HG03139 (cell line): Measurements from ENCODE around the gene ATP2B2.
"Not testable (repeated sequence)": the region's sequence is repeated elsewhere in the genome, so short reads cannot be mapped to it uniquely, and the experiment has no call there.

ENCODE experiments used
- ATAC-seq: cut with Tn5 transposase; IDR thresholded peaks from one replicate; pipeline ENCODE4 v1.9.1; 2021; ENCODE audit not compliant: unreplicated experiment

The ATP2B2 gene

DNA sequence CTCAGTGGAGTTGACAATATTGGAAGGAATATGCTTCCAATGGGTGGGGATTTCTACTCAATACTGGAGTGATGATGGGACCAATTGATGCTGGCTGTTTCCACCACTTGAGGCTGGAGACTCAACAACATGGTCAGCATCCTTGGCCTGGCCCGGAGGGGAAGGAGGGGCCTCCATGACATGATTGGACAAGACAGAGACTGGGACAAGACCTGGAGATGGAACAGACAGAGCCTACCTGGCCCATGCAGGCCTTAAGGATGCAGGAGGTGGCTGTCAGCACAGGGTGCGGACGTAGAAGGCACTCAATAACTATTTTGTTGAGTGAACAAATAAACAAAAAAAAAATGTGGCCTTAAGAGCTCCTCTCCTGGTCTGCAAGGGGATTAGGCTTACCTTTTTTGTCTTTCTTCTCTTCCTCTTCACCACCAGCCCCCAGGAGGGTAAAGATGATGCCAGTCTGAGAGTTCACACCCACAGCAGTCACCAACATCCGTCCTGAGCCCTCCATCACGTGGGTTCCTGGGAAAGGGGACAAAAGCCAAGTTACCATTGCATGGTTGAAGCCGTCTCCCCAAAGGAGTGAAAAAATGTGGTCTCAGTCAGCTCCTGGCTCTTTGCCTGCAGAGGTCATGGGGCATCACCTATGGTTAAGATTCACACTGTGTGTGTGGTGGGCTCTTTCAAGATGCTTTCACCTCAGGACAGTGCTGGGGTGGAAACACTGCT lies 117.3 kb downstream of the ATP2B2 start:
- ATAC-seq = no peak

DNA sequence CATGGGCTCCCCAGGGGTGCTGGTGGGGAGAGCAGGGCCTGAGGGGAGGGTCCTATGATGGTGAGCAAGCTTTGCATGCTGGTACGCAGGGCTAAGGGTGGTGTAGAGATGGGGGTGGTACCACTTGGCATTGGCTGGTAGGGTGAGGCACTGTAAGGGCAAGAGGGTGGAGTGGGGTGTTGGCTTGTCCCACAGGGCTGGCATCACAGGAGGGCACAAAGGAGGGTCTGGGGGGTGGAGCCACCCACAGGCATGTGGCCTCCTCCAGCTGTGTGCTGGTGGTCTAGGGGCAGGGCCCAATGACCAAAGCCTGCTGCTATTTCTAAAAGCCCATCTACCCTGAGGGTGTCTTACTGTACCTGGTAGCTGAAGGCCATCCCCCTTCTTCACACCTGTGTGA lies 119.3 kb downstream of the ATP2B2 start:
- ATAC-seq = no peak

DNA sequence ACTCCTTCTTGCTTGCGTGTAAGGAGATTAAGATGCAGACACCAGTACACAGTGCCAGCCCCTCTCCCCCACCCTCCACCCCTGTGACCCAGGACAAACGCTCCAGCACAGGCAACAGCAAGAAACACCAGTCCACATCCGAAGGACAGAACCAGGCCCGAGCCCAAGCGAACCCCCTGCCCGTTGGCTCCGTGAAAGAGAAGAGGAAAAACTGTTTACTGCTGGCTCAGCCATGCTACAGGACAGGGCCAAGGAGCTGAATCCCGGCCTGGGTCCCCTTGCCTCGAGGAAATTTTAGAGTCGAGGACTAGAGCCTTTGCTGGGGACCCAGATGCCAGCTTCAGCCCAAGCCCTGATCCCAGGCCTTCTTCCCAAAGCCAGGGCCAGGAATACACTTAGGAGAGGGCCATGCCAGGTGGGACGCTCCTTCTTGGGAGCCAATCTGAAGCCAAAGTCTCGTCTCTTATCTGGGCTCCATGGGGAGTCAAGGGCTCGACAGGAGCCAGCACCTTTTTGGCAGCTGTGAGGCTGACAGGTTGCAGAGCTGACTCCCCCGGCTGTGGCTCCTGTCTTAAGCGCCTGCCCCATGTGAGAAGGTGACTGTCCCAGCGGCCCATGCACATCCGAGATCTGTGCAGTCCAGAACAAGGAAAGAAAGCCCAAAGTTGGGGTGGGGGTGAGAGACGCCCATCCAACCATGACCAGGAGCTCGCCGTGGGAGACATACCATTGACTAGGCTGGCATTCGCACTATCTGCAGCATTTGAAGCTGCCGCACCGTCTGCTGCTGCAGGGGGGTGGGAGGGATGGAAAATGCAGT lies 120.6 kb downstream of the ATP2B2 start:
- no peak for ATAC-seq

DNA sequence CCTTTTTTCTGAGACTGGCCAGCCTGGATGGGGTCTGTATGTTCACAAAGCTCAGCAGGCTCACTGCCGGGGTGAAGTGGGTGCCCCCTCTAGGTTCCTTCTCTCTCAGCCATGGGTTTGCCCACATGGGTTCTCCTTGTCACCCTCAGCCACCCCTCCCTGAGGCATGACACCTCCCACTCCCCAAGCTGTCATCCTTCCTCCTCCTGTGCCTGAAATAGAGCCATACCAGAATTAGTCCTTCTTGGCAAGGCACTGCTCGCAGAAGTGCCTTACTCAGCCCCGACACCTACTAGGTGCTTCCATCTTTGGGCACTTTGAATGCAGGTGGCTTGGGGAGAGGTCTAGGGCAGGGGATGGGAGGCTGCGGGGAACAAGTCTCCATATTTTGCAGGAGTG lies 121.5 kb downstream of the ATP2B2 start:
- no peak for ATAC-seq

DNA sequence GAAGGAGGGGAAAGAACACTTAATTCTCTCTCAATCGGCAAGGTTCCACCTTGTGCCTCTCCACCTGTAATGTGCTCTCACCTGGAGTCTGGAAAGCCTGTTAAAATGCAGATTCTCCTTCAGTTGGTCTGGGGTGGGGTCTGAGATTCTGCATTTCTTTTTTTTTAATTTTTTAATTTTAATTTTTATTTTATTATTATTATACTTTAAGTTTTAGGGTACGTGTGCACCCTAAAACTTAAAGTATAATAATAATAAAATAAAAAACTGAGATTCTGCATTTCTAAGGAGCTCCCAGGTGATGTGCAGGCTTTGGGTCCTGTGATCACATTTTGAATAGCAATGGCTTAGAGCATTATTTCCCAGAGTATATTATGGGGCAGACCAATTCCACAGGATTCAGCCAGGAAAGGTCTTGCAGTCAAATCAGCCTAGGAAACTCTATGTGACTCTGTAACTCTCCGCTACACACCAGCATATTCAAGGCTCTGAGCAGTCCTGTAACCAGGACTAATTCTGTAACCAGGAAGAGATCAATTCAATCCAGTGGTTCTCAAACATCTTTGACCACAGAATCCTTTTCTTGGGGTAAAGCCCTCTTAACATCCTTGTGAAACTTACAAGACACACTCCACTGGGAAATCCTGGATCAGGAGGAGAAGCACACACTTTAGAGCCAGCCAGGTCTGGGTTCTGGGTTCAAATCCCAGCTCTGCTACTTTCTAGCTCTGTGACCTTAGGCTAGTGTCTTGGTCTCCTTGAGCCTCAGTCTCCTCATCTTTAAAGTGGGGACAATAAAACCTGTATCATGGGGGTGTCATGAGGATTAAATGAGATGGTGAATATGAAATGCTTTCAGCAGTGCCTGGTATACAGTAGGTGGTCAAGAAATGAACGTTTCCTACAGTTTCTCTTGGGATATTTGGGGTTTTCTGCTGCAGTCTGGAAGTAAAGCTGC lies 122.2 kb downstream of the ATP2B2 start:
- no peak for ATAC-seq

DNA sequence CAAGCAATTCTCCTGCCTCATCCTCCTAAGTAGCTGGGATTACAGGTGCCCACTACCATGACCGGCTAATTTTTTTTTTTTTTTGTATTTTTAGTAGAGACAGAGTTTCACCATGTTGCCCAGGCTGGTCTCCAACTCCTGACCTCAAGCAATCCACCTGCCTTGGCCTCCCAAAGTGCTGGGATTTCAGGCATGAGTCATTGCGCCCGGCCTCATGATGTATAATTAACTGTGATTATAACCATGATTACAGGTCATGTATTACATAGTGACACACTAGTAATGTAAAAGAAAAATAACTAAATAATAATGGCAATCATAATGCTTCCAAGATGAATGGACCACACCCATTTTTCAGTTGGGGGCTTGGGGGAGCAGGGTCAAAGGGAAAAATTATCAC lies 122.9 kb downstream of the ATP2B2 start:
- not testable (repeated sequence) for ATAC-seq

DNA sequence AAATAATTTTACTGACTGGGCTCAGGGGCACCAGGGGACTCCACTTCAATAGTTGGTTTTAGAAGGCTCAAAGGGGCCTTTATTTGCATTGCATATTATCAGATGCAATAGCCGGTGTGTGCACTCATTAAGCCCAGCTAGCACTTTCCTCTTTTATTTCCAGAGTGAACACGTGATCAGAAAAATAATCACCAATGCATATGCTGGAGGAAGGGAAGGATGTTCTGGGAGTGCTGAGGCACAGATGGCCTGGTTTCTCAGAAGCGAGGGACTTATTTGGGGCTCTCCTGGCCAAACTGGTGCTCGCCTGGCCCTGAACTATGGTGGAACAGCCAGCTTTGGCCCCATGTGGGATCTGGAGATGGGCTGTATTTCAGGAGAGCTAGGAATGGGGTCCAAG lies 124.0 kb downstream of the ATP2B2 start:
- no peak for ATAC-seq

DNA sequence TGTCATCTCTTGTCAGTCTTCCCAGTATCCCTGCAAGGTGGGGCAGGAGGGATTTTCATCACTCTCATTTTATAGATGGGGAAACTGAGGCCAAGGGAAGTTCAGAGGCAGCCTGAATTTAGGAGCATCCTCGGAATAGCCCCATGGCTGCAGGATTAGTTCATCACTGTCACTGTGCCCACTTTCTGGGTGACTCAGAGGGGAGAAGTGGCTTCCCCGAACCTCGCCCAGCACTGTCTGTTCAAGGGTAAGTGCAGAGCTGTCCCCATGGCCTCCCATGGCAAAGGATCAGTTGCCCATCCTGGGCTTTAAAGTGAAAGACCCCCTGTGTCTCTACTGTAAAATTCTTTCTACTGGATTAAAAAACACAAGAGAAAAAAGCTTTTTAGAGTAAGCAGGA lies 124.5 kb downstream of the ATP2B2 start:
- no peak for ATAC-seq

DNA sequence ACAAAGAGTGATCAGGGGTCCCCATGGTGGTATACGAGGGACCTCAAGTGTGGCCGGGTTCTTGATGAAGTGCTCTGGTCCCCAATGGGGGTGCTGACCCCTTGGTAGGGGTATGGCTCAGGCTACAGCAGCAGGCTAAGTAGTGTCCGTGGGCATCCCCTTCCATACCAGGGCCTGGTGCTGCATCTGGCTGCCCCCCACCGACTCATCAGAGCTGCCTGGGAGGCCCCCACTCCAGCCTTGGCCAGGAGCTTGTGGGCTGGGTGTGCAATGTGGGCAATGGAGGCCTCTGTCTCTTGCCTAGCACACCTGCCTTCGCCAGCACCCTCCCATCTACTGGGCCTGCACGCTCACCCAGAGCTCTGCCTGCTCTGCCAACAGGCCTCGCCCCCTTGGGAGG lies 125.4 kb downstream of the ATP2B2 start:
- no peak for ATAC-seq

DNA sequence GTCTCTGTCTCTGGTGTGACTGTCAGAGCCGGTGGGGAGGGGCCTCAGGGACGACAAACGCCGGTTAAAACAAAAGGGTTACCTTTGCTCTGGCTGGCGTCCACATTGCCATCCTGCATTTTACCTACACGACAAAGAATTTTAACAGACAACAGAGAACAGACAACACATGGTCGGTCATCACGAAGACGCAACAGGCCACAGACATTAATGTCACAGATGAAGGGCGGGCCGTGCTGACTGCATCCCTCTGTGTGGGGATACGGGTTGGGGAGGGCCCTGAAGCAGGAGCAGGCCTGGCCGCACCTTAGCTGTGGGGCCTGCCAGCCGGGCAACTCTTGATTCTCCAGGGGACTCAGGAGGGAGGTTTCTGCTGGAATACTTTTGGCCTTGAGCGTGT lies 126.2 kb downstream of the ATP2B2 start:
- no peak for ATAC-seq

DNA sequence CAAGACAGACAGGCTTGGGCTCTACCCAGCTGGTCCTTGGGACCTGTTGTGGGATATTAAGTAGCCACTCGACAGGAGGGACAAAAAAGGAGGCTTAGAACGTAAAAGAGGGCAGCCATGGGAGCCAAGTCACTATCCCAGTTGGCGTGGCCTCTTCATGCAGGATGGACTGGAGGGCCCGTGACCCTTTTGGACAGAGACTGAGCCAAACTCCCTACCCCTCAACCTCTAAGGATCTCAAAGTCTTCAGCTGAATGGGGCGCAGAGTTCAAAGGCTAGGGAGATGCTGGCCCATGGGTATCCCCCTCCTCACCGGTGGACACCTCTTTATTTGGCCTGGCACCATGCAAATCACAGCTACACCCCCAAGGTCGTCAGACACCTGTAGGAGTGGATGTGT lies 126.6 kb downstream of the ATP2B2 start:
- no peak for ATAC-seq

DNA sequence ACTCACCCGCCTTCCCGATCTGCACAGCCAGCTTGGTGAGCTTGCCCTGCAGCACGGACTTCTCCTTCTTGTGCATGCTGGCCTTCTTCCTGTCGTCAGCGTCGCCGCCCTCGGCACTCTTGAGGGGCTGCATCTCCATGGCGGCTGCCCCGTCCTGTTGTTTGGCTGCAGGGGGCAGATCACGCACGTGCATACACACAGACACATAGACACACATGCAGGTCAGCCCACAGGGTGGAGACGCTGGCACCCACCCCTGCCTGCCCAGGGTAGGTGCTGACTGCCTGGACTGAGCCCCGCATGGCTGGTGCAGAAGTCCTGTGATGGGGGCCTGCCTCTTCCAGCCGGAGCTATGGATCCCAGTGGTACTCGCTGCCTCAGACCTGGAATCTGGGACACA lies 127.1 kb downstream of the ATP2B2 start:
- ATAC-seq = no peak

DNA sequence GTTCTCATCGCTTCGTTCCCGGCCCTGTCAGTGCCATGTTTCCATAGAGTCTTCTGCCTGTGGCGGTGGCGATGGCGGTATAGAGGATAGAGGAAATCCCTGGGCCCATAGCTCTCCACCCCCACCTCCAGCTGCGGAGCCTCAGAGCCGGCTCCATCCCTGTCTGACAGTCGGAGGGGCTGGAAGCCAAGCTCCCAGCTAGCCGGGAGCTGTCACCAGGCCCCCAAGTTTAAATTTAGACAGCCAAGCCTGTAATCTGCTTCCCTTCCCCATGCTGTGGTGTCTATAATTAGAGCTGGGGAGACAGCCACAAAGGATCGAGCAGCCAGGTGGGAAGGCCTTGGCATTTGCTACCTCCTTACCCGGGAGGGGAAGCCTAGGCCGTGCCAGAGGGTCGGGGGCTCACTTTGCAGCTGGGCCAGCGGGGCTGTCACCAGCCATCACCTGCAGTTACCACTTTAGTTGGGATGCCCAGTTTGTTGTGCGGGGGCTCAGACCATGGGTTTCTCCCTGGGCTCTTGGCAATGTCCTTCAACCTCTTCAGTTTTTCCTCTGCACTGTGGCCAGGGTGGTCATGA lies 128.1 kb downstream of the ATP2B2 start:
- no peak for ATAC-seq

DNA sequence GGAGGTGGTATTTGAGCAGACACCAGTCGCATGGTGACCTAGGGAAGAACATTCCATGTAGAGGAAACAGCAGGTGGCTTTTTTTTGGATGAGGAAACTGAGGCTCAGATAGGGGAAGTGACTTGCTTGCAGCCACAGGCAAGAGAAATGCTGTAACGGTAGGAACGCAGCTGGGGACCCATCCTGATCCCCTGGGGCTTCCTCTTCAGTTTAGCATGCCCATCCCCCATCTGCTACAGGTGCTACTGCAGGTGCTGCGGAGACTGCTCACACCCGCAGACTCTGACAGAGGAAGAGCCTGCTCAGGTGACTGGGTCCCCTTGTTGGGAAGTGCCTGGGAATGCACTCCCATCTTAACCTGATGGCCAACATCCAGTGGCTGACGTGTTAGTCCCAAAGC lies 129.0 kb downstream of the ATP2B2 start:
- ATAC-seq = no peak

DNA sequence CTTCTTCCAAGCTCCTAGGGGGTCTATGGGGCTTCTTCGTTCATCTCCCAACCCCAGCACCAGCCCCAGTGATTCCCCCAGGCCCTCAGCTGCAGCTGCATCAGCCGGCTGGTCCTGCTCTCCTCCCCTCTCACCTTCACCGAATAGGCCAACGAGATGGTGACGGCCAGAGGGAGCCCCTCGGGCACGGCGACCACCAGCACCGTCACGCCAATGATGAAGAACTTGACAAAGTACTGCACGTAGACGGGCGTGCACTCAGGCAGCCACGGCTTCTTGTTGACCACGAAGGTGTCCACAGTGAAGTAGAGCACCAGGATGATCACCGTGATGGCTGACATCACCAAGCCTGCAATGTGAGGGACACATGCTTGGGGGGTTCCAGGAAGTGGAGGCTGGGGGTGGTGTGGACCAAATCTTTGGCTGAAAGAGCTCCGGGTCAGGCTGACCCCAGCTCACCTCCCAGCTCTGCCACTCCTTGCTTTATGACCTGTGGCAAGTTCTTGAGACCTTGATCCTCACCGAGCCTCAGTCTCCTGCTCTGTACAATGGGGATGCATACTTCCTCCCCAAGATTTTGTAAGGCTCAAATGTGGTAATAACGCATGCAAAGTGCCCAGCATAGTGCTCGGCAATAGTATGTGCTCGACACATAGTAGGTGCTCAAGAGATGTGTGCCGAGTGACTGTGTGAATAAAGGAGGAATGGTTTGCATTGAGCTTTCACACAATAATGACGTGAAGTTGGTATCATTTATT lies 129.9 kb downstream of the ATP2B2 start:
- no peak for ATAC-seq

DNA sequence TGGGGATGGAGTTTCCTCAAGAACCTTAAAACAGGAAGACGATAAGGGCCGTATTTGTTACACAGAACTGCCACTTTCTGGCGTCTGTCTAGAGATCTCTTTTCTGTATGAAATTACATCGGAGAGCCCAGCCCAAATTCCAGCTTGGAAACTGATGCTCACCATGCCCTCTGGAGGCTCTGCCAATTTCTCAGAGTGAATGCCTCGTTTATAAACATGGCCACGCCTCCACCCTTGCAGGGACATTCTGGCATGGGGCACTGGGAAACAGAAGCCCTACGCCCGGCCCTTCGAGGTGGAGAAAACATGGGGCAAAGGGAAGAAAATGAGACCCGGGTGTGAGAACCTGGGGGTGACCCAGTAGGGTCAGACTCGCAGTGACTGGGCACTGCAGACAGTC lies 131.1 kb downstream of the ATP2B2 start:
- no peak for ATAC-seq

DNA sequence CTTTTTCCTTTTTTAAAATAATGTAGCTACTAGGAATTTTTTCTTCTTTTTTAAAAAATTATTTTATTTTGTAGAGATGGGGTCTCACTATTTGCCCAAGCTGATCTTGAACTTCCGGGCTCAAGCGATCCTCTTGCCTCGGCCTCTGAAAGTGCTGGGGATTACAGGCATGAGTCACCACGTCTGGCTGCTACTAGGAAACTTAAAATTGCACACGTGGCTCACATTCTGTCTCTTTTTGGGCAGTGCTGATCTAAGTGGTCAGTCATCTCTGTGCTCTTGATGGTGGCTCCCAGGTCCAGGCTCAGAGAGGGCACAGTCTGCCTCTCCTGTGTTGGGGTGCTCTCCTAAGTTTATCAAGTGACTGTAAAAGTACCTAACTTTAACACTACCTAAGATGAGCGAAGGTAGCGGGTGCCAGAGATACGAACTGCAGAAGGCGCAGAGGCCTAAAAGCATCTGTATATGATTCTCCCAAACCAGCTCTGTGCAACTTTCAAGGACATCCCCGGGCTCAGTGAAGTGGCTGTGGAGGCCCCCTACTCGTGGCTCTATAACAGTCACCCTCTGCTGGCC lies 131.6 kb downstream of the ATP2B2 start:
- ATAC-seq = no peak

DNA sequence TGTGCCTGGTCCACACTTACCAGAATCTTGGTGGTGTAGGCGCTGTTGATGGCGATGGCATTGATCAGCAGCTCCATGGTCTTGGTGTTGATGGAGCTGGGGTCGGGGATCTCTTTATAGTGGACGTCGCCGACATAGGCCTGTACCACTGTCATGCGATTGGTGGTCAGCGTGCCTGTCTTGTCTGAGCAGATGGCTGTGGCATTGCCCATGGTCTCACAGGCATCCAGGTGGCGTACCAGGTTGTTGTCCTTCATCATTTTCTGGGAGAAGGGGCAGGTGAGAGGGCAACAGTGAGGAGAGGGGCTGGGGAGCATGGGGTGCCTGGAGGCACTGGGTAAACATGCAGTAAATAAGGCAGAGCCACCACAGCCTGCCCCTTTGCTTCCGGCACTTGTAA lies 133.6 kb downstream of the ATP2B2 start:
- ATAC-seq = no peak

DNA sequence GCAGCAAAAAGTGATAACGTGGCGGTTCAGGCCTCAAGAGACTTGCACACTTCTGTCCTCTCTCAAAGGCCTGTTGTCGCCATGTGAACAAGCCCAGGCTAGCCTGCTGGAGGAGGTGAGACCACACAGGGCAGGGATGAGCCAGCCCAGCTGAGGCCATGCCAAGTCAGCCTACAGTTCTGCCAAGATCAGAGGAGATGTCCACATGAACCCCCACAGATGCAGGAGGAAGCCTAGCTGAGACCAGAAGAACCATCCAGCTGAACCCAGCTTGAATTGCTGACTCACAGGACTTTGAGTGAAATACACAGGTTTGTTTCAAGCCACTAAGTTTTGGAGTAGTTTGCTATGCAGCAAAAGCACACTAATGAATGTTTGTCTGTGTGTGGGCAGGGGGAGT lies 134.2 kb downstream of the ATP2B2 start:
- ATAC-seq = no peak

DNA sequence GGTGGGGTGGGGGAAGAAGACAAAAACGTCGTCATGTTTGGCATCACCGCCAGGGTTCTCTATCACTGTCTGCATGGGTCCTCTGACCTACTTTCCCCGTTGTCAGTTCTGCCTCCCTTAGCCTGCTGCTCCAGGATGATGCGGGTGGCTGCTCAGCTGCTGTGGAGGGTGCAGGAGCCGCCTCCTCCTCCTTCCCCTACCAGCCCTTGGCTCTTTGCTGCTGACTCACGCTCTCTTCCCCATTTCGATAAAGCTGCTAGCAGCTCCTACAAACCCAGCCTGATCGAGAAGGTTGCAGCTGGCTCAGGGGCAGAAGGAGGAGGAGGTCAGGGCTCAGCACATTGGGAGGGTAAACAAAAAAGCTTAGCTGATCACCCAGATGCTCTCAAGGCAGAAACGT lies 135.0 kb downstream of the ATP2B2 start:
- no peak for ATAC-seq
